ENCODE results near the gene FGFR2. TPM values are rescaled to one million over a fixed set of nuclear protein-coding genes. Genes with fewer than 3 reads are reported as not detected.

The FGFR2 gene
- polyA plus RNA-seq, 1 of the 3 experiments (the other 2 are of a cell fraction) = 0.02 TPM

- Histone ChIP-seq H3K27me3 (ENCODE audit: insufficient read depth) (no peaks in the 10 kb centered on the region), H3K27ac (ENCODE audit: low read depth in 2 of 2, low read length in 1 of 2) (no peak overlapping the region), H3K36me3 (replicated peaks in 1 of 2; ENCODE audit: control insufficient read depth in 1 of 2, insufficient read depth in 2 of 2, low read length in 1 of 2) (no peaks in the 10 kb centered on the region), H3K4me2 (no peak overlapping the region), H3K4me3 (ENCODE audit: low read depth in 2 of 2, low read length in 1 of 2) (no peak overlapping the region), H3K9me2 (no peaks in the 10 kb centered on the region), H3K9me3 (no peaks in the 10 kb centered on the region), H3K9ac (no peak overlapping the region), H3K4me1 (ENCODE audit: control insufficient read depth in 1 of 2, insufficient read depth in 2 of 2, low read depth in 1 of 2, low read length in 1 of 2) (no peaks in the 10 kb centered on the region), H4K20me1 (ENCODE audit: insufficient read depth) (no peaks in the 10 kb centered on the region), H2AFZ (ENCODE audit: low read depth) (no peak overlapping the region), H3F3A (replicated peaks; ENCODE audit: insufficient read depth) (no peaks in the 10 kb centered on the region), H3K79me2 (ENCODE audit: insufficient read depth) (no peaks in the 10 kb centered on the region)
- no peak for DNase-seq
- POLR2A ChIA-PET = no interaction called here
- CTCF ChIA-PET = interaction anchor here (1.1 to 5.1 kb wide), 6 partner anchors 8 to 648 kb away, joined by 3 to 39 read pairs (median 4); no protein-coding TSS in a partner anchor
- no peak for TF ChIP-seq PBX3 (IDR thresholded peaks at IDR 0.05)
- TF ChIP-seq, protein P1, sequence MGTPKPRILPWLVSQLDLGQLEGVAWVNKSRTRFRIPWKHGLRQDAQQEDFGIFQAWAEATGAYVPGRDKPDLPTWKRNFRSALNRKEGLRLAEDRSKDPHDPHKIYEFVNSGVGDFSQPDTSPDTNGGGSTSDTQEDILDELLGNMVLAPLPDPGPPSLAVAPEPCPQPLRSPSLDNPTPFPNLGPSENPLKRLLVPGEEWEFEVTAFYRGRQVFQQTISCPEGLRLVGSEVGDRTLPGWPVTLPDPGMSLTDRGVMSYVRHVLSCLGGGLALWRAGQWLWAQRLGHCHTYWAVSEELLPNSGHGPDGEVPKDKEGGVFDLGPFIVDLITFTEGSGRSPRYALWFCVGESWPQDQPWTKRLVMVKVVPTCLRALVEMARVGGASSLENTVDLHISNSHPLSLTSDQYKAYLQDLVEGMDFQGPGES (IDR thresholded peaks at IDR 0.05; ENCODE audit: low read depth, low read length) = no peak
- TF ChIP-seq TAF1 (IDR thresholded peaks at IDR 0.05; ENCODE audit: borderline replicate concordance, low read depth, low read length) = no peak
- TF ChIP-seq JUND (IDR thresholded peaks at IDR 0.05) = no peak
- TF ChIP-seq EZH2phosphoT487 (IDR thresholded peaks at IDR 0.05; ENCODE audit: borderline replicate concordance, low read depth) = no peak
- no peak for TF ChIP-seq MEF2A (IDR thresholded peaks at IDR 0.05; ENCODE audit: borderline replicate concordance, low read depth)
- no peak for TF ChIP-seq FOXM1 (IDR thresholded peaks at IDR 0.05; ENCODE audit: low read depth)
- TF ChIP-seq, protein P2, sequence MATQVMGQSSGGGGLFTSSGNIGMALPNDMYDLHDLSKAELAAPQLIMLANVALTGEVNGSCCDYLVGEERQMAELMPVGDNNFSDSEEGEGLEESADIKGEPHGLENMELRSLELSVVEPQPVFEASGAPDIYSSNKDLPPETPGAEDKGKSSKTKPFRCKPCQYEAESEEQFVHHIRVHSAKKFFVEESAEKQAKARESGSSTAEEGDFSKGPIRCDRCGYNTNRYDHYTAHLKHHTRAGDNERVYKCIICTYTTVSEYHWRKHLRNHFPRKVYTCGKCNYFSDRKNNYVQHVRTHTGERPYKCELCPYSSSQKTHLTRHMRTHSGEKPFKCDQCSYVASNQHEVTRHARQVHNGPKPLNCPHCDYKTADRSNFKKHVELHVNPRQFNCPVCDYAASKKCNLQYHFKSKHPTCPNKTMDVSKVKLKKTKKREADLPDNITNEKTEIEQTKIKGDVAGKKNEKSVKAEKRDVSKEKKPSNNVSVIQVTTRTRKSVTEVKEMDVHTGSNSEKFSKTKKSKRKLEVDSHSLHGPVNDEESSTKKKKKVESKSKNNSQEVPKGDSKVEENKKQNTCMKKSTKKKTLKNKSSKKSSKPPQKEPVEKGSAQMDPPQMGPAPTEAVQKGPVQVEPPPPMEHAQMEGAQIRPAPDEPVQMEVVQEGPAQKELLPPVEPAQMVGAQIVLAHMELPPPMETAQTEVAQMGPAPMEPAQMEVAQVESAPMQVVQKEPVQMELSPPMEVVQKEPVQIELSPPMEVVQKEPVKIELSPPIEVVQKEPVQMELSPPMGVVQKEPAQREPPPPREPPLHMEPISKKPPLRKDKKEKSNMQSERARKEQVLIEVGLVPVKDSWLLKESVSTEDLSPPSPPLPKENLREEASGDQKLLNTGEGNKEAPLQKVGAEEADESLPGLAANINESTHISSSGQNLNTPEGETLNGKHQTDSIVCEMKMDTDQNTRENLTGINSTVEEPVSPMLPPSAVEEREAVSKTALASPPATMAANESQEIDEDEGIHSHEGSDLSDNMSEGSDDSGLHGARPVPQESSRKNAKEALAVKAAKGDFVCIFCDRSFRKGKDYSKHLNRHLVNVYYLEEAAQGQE (IDR thresholded peaks at IDR 0.05; ENCODE audit: low read depth, low read length) = no peak
- no peak for TF ChIP-seq GABPA (IDR thresholded peaks at IDR 0.05; ENCODE audit: low read depth)
- TF ChIP-seq, protein P3, sequence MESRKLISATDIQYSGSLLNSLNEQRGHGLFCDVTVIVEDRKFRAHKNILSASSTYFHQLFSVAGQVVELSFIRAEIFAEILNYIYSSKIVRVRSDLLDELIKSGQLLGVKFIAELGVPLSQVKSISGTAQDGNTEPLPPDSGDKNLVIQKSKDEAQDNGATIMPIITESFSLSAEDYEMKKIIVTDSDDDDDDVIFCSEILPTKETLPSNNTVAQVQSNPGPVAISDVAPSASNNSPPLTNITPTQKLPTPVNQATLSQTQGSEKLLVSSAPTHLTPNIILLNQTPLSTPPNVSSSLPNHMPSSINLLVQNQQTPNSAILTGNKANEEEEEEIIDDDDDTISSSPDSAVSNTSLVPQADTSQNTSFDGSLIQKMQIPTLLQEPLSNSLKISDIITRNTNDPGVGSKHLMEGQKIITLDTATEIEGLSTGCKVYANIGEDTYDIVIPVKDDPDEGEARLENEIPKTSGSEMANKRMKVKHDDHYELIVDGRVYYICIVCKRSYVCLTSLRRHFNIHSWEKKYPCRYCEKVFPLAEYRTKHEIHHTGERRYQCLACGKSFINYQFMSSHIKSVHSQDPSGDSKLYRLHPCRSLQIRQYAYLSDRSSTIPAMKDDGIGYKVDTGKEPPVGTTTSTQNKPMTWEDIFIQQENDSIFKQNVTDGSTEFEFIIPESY (IDR thresholded peaks at IDR 0.05; ENCODE audit: borderline replicate concordance, low read depth) = no peak
- no peak for TF ChIP-seq FOXJ3 (CRISPR knock-in tag; IDR thresholded peaks at IDR 0.05)
- no peak for TF ChIP-seq SIN3A (IDR thresholded peaks at IDR 0.05; ENCODE audit: borderline replicate concordance, low read depth, low read length)
- 79% methylated on average over 9 of the region's 9 CpGs for WGBS (ENCODE audit: low lambda C conversion rate)
Measured at GRCh38 chr10:121590772-121591171, 7.5 kb downstream of the FGFR2 start.

All from SK-N-SH (cell line).